K562 (cell line): ENCODE data around the gene TRIOBP. TPM values are rescaled to one million over a fixed set of nuclear protein-coding genes. Genes with fewer than 3 reads are reported as not detected.

Experiments
- CBX3 ChIP-seq, 2 experiments: IDR thresholded peaks; 1 replicate in 1 of 2; 2 replicates in 1 of 2; pipeline ENCODE4 v1.6.1; 2012; ENCODE audit warnings: inconsistent platforms in 2 of 2, low read length in 2 of 2, borderline replicate concordance in 1 of 2, control low read depth in 1 of 2
- ILK ChIP-seq: fragments of 450-650 bp; IDR thresholded peaks from 2 replicates; pipeline ENCODE4 v1.6.1; 2016; ENCODE audit warnings: missing genetic modification characterization, low read depth, mild to moderate bottlenecking, missing compliant biosample characterization, moderate library complexity, borderline replicate concordance
- NFIC ChIP-seq: fragments of 450-650 bp; IDR thresholded peaks from 2 replicates; pipeline ENCODE4 v1.6.1; 2017; ENCODE audit warnings: mild to moderate bottlenecking, inconsistent platforms
- PHB2 ChIP-seq: fragments of 450-650 bp; IDR thresholded peaks from 2 replicates; pipeline ENCODE4 v1.6.1; 2017; ENCODE audit warnings: low read depth
- SIX5 ChIP-seq, 2 experiments: IDR thresholded peaks; 2 replicates each; pipeline ENCODE4 v1.6.1; 2011; ENCODE audit warnings: low read length in 2 of 2, borderline replicate concordance in 1 of 2, low read depth in 1 of 2, mild to moderate bottlenecking in 1 of 2, moderate library complexity in 1 of 2; ENCODE audit not compliant: insufficient read depth in 1 of 2
- TRIM25 ChIP-seq: fragments of 450-650 bp; IDR thresholded peaks from 2 replicates; pipeline ENCODE4 v1.7.0; 2016; ENCODE audit warnings: borderline replicate concordance
- ZBTB1 ChIP-seq: sonication (generic); formaldehyde crosslinking; IDR thresholded peaks from 2 replicates; pipeline ENCODE4 v1.8.1; 2023; ENCODE audit warnings: missing genetic modification reagents, low read depth, mild to moderate bottlenecking, borderline replicate concordance
- ZBTB7A ChIP-seq: IDR thresholded peaks from 2 replicates; pipeline ENCODE4 v1.6.1; 2011; ENCODE audit warnings: low read depth, mild to moderate bottlenecking, low read length, moderate library complexity, borderline replicate concordance; ENCODE audit not compliant: control insufficient read depth
- ZNF311 ChIP-seq: fragments of 250-450 bp; sonication (Bioruptor Pico); IDR thresholded peaks from 2 replicates; pipeline ENCODE4 v1.4.0; 2020; ENCODE audit warnings: mild to moderate bottlenecking, moderate library complexity
- polyA plus RNA-seq, 8 experiments: library from polyadenylated mRNA; depleted of rRNA in 4 of 8; stranded (reverse) in 5 of 8; unstranded in 3 of 8; fragments of >200 nt; fragmentation: Nextera tagmentation in 2 of 8; fragmentation: Illumina TruSeq in 1 of 8; extraction: Ambion mirVana in 2 of 8; extraction: Trizol in 1 of 8; gene quantifications; 2 replicates each; pipeline versions ENCODE4 v1.2.1 to v1.2.3, GENCODE V29; 2011 to 2014; ENCODE audit warnings: inconsistent platforms in 1 of 8, missing spikeins in 1 of 8
- total RNA-seq, 7 experiments: library from RNA; depleted of rRNA in 6 of 7; stranded (reverse); fragments of >200 nt in 6 of 7; fragmentation: Illumina TruSeq in 2 of 7; extraction: Trizol in 2 of 7; gene quantifications; 2 replicates each; pipeline versions ENCODE4 v1.2.1 to v1.2.3, GENCODE V29; 2011 to 2021; ENCODE audit warnings: low replicate concordance in 1 of 7
- TF ChIP-seq, protein P1 (sequence below): sonication (generic); formaldehyde crosslinking; IDR thresholded peaks from 2 replicates; pipeline ENCODE4 v1.8.0; 2022; ENCODE audit warnings: mild to moderate bottlenecking, missing genetic modification reagents, borderline replicate concordance
- TF ChIP-seq, protein P2 (sequence below), 2 experiments: fragments of 450-650 bp; IDR thresholded peaks; 2 replicates each; pipeline ENCODE4 v1.6.1; 2016; ENCODE audit warnings: mild to moderate bottlenecking in 2 of 2, borderline replicate concordance in 1 of 2, low read depth in 1 of 2, moderate library complexity in 1 of 2
- TF ChIP-seq, protein P3 (sequence below), 3 experiments: IDR thresholded peaks in 2 of 3; conservative IDR thresholded peaks in 1 of 3; 2 replicates each; pipeline ENCODE4 v1.5.1; 2011 to 2012; ENCODE audit warnings: low read length in 3 of 3, mild to moderate bottlenecking in 3 of 3, control low read depth in 2 of 3, improper control_type of control experiment in 1 of 3, inconsistent platforms in 1 of 3, low read depth in 1 of 3, mixed read lengths in 1 of 3, moderate library complexity in 1 of 3; ENCODE audit not compliant: insufficient read depth in 2 of 3

Gene TRIOBP
- total and polyA plus RNA-seq, 9 of the 15 experiments (the other 6 are each of a cell fraction or from before 2014, with no cell fraction given): 0.24 to 13.8 (median 5.5) TPM

GRCh38 chr22:37762389-37762836 lies 65.6 kb downstream of the TRIOBP start (continued):
- TF ChIP-seq, protein P1, sequence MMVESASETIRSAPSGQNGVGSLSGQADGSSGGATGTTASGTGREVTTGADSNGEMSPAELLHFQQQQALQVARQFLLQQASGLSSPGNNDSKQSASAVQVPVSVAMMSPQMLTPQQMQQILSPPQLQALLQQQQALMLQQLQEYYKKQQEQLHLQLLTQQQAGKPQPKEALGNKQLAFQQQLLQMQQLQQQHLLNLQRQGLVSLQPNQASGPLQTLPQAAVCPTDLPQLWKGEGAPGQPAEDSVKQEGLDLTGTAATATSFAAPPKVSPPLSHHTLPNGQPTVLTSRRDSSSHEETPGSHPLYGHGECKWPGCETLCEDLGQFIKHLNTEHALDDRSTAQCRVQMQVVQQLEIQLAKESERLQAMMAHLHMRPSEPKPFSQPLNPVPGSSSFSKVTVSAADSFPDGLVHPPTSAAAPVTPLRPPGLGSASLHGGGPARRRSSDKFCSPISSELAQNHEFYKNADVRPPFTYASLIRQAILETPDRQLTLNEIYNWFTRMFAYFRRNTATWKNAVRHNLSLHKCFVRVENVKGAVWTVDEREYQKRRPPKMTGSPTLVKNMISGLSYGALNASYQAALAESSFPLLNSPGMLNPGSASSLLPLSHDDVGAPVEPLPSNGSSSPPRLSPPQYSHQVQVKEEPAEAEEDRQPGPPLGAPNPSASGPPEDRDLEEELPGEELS (CRISPR knock-in tag): no peak
- TF ChIP-seq ZNF311 (CRISPR knock-in tag) (no peak), TRIM25 (no peak), ZBTB7A (no peak), ILK (no peak), SIX5 (IDR thresholded peaks at IDR 0.05; ENCODE audit: borderline replicate concordance in 1 of 2, insufficient read depth in 1 of 2, low read depth in 1 of 2, low read length in 2 of 2) (no peak), NFIC (no peak), ZBTB1 (CRISPR knock-in tag) (no peak), CBX3 (IDR thresholded peaks at IDR 0.05; ENCODE audit: borderline replicate concordance in 1 of 2, low read length in 2 of 2) (no peak), PHB2 (no peak)
- TF ChIP-seq, protein P2, sequence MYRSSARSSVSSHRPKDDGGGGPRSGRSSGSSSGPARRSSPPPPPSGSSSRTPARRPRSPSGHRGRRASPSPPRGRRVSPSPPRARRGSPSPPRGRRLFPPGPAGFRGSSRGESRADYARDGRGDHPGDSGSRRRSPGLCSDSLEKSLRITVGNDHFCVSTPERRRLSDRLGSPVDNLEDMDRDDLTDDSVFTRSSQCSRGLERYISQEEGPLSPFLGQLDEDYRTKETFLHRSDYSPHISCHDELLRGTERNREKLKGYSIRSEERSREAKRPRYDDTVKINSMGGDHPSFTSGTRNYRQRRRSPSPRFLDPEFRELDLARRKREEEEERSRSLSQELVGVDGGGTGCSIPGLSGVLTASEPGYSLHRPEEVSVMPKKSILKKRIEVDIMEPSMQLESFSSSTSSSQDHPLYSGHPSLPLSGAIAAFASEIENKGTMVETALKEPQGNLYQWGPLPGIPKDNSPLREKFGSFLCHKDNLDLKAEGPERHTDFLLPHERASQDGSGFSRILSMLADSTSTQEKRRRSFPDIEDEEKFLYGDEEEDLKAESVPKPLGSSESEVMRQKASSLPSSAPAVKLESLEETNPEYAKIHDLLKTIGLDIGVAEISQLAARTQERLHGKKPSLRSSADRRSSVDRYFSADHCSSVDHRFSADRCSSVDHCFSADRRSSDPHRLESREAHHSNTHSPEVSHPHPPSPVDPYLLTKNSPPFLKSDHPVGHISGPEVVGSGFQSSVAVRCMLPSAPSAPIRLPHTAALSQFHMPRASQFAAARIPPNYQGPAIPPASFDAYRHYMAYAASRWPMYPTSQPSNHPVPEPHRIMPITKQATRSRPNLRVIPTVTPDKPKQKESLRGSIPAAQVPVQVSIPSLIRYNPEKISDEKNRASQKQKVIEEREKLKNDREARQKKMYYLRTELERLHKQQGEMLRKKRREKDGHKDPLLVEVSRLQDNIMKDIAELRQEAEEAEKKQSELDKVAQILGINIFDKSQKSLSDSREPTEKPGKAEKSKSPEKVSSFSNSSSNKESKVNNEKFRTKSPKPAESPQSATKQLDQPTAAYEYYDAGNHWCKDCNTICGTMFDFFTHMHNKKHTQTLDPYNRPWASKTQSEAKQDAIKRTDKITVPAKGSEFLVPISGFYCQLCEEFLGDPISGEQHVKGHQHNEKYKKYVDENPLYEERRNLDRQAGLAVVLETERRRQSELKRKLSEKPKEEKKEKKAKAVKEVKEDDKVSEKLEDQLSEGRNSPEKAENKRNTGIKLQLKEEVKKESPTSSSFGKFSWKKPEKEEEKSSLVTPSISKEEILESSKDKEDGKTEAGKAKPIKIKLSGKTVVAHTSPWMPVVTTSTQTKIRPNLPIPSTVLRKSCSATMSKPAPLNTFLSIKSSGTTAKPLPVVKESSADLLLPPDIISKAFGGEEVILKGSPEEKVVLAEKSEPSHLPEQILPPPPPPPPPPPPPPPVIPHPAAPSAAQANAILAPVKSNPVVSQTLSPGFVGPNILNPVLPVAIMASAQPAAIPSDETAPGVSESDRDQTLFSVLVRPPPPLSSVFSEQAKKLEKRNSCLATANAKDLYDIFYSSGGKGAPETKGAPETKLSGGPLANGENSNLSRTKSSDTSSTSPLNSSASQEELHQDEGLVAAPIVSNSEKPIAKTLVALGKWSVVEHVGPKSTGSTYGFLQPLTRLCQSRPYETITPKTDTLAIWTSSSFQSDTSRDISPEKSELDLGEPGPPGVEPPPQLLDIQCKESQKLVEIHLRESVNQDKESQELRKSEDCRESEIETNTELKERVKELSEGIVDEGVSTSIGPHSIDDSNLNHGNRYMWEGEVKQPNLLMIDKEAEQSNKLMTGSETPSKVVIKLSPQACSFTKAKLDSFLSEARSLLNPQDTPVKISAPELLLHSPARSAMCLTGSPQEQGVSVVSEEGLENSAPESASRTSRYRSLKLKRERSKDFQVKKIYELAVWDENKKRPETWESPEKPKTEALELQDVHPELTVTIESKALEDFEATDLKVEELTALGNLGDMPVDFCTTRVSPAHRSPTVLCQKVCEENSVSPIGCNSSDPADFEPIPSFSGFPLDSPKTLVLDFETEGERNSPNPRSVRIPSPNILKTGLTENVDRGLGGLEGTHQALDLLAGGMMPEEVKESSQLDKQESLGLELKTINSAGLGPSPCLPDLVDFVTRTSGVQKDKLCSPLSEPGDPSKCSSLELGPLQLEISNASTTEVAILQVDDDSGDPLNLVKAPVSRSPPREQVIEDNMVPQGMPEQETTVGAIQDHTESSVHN (IDR thresholded peaks at IDR 0.05; ENCODE audit: borderline replicate concordance in 1 of 2, low read depth in 1 of 2): peak in 1 of 2 experiments; percentile 40; a peak in 1 of 4 replicates
- TF ChIP-seq, protein P3, sequence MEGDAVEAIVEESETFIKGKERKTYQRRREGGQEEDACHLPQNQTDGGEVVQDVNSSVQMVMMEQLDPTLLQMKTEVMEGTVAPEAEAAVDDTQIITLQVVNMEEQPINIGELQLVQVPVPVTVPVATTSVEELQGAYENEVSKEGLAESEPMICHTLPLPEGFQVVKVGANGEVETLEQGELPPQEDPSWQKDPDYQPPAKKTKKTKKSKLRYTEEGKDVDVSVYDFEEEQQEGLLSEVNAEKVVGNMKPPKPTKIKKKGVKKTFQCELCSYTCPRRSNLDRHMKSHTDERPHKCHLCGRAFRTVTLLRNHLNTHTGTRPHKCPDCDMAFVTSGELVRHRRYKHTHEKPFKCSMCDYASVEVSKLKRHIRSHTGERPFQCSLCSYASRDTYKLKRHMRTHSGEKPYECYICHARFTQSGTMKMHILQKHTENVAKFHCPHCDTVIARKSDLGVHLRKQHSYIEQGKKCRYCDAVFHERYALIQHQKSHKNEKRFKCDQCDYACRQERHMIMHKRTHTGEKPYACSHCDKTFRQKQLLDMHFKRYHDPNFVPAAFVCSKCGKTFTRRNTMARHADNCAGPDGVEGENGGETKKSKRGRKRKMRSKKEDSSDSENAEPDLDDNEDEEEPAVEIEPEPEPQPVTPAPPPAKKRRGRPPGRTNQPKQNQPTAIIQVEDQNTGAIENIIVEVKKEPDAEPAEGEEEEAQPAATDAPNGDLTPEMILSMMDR (IDR thresholded peaks at IDR 0.05 in 2 of 3, conservative IDR thresholded peaks at IDR 0.05 in 1 of 3; ENCODE audit: insufficient read depth in 2 of 3, low read depth in 1 of 3, low read length in 3 of 3): no peak
